GM23248 (cell line): Measurements from ENCODE around the gene PLD2.
"Not testable (repeated sequence)": the region's sequence is repeated elsewhere in the genome, so short reads cannot be mapped to it uniquely, and the experiment has no call there.

Experiments
- EZH2 ChIP-seq: fragments of 200-600 bp; sonication (generic); IDR thresholded peaks from 2 replicates; pipeline ENCODE4 v1.6.1; 2018; ENCODE audit warnings: antibody characterized with exemption, mild to moderate bottlenecking; ENCODE audit not compliant: insufficient read depth, poor library complexity, severe bottlenecking
- EZH2phosphoT487 ChIP-seq: fragments of 200-600 bp; sonication (generic); IDR thresholded peaks from 2 replicates; pipeline ENCODE4 v1.6.1; 2018; ENCODE audit warnings: antibody characterized with exemption, moderate library complexity, mild to moderate bottlenecking, low read depth; ENCODE audit not compliant: insufficient read depth

- not testable (repeated sequence) for TF ChIP-seq EZH2, EZH2phosphoT487
These were observed 60.6 kb downstream of the PLD2 start for GRCh38 chr17:4867535-4867934.
